Measurements from ENCODE around the gene NDUFAF3. TPM values are rescaled to one million over a fixed set of nuclear protein-coding genes. Genes with fewer than 3 reads are reported as not detected.
A peak's percentile ranks its signal among the peaks of the same experiment; 100 is the strongest.

The NDUFAF3 gene
- total RNA-seq, 2 experiments from 2014 or later = 124 to 309 TPM

DNA sequence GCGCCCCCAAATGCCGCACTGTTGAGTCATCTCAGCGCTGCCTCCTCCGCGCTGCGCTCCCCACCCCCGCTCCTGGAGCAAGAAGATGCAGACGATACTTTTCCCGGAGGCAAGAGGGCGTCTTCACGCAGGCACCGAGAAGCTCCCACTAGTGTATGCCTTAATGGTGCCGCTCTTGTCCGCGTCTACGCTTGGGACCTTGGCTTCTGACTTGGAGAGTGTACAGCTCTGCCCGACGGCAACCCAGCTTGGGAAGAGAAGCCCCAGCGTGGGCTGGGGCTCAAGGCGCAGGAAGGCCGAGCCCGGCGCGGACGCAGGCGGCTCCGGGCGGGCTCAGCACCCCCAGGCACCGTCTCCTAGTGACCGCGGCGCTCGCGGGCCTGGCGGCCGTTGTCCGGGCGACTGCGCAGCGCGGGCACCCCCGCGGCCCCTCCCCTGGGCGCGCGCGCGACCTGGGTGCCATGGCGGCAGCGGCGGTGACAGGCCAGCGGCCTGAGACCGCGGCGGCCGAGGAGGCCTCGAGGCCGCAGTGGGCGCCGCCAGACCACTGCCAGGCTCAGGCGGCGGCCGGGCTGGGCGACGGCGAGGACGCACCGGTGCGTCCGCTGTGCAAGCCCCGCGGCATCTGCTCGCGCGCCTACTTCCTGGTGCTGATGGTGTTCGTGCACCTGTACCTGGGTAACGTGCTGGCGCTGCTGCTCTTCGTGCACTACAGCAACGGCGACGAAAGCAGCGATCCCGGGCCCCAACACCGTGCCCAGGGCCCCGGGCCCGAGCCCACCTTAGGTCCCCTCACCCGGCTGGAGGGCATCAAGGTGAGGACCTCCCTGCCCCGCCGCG lies 31.9 kb upstream of the NDUFAF3 start, which contains the start of gene P4HTM:
P4HTM (plus strand) TSS at position 446 of the 840 bp plus-strand sequence; CDS start at position 462, 16 bp downstream.
- peak; percentile 70 for DNase-seq (ENCODE audit: low spot score)
- Histone ChIP-seq H3K9me3 (ENCODE audit: low read length) (no peaks in the 10 kb centered on the region), H3K27ac (ENCODE audit: low read depth, low read length, poor library complexity, severe bottlenecking) (peak within 1 kb of the TSS; percentile 46), H2AFZ (ENCODE audit: low read length) (peak within 1 kb of the TSS; percentile 83), H3K36me3 (ENCODE audit: insufficient read depth, low read length) (peaks cover 10% of the 10 kb centered on the region; the same call in 1 of the 2 replicates), H4K20me1 (ENCODE audit: insufficient read depth, low read length) (no peaks in the 10 kb centered on the region), H3K4me3 (ENCODE audit: low read depth, low read length, poor library complexity, severe bottlenecking) (peak within 1 kb of the TSS; percentile 84), H3K79me2 (ENCODE audit: insufficient read depth, low read depth, low read length) (no peaks in the 10 kb centered on the region; the same call in 1 of the 2 replicates), H3K9me2 (ENCODE audit: insufficient read depth, low read length) (no peaks in the 10 kb centered on the region), H3K4me2 (ENCODE audit: low read length) (peak within 1 kb of the TSS; percentile 97), H3K4me1 (ENCODE audit: insufficient read depth, low read length, poor library complexity, severe bottlenecking) (peaks cover 27% of the 10 kb centered on the region)
- ChIA-PET POLR2A (interaction anchor here (0.6 to 2.9 kb wide), 5 partner anchors 17 to 32 kb away, joined by 3 to 15 read pairs (median 6); partner anchors contain the start of genes NDUFAF3 and WDR6), CTCF (ENCODE audit: unreplicated experiment) (interaction anchor here (0.6 to 1.4 kb wide), 3 partner anchors 17 to 356 kb away, joined by 3 to 7 read pairs (median 3); partner anchors contain the start of gene WDR6)
- intact Hi-C loops (cut with micrococcal nuclease; ENCODE audit: unreplicated experiment) = loop anchor here (2.0 kb wide), 2 partner anchors 17 to 31 kb away; partner anchors contain the start of gene WDR6
- no peak for TF ChIP-seq EZH2phosphoT487 (IDR thresholded peaks at IDR 0.05; ENCODE audit: borderline replicate concordance, low read depth, low read length)
- TF ChIP-seq, protein P1, sequence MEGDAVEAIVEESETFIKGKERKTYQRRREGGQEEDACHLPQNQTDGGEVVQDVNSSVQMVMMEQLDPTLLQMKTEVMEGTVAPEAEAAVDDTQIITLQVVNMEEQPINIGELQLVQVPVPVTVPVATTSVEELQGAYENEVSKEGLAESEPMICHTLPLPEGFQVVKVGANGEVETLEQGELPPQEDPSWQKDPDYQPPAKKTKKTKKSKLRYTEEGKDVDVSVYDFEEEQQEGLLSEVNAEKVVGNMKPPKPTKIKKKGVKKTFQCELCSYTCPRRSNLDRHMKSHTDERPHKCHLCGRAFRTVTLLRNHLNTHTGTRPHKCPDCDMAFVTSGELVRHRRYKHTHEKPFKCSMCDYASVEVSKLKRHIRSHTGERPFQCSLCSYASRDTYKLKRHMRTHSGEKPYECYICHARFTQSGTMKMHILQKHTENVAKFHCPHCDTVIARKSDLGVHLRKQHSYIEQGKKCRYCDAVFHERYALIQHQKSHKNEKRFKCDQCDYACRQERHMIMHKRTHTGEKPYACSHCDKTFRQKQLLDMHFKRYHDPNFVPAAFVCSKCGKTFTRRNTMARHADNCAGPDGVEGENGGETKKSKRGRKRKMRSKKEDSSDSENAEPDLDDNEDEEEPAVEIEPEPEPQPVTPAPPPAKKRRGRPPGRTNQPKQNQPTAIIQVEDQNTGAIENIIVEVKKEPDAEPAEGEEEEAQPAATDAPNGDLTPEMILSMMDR (conservative IDR thresholded peaks at IDR 0.05; ENCODE audit: low read length) = peak; percentile 55
- no TSS peak for BruUV-seq (replicated peaks)

DNA sequence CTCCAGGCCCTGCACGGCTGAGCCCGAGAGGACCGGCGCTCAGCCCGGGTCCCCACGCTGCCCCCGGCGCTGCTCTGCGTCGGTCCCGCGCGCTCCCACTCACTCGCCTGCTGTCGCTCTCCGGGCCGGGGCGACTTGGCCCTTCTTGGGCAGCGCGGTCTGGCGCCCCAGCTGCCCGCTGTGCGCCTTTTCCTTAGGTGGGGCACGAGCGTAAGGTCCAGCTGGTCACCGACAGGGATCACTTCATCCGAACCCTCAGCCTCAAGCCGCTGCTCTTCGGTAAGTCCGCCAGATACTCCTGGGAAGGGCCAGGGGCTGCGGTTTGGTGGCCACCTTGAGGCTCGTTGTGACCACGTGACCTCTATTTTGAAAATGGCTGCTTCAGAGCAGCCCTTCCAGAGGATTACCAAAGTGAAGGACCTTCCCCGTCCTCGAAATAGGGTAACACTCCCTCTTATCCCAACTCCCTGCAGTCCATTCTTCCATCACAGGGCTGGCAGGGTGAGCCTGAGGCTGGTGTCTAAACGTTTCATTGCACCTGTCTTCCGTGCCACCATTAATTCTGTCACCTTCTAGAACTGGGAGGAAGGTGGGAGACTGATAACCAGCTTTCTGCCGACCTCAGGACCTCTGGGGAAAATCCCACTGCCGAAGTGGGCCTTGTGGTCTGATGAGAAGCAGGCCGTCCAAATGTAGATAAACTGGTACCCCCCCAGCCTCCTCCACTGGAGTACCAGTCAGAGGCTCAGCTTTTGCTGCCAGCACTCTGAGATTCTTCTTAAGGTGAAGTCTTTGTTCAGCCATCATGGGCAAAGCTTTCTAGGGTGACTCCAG lies 31.1 kb upstream of the NDUFAF3 start:
- Histone ChIP-seq H3K9me3 (ENCODE audit: low read length) (no peaks in the 10 kb centered on the region), H3K4me3 (ENCODE audit: low read depth, low read length, poor library complexity, severe bottlenecking) (peak overlapping the region; percentile 84), H3K79me2 (ENCODE audit: insufficient read depth, low read depth, low read length) (no peaks in the 10 kb centered on the region; the same call in 1 of the 2 replicates), H3K4me1 (ENCODE audit: insufficient read depth, low read length, poor library complexity, severe bottlenecking) (peaks cover 27% of the 10 kb centered on the region), H3K9me2 (ENCODE audit: insufficient read depth, low read length) (no peaks in the 10 kb centered on the region), H2AFZ (ENCODE audit: low read length) (peak overlapping the region; percentile 83), H3K36me3 (ENCODE audit: insufficient read depth, low read length) (peaks cover 1% of the 10 kb centered on the region; the same call in 1 of the 2 replicates), H3K4me2 (ENCODE audit: low read length) (peak overlapping the region; percentile 97), H4K20me1 (ENCODE audit: insufficient read depth, low read length) (no peaks in the 10 kb centered on the region), H3K27ac (ENCODE audit: low read depth, low read length, poor library complexity, severe bottlenecking) (peak overlapping the region; percentile 46)
- intact Hi-C loops (cut with micrococcal nuclease; ENCODE audit: unreplicated experiment) = loop anchor here (2.0 kb wide), 1 partner anchor 16 kb away; the partner anchor contains the start of gene WDR6
- DNase-seq (ENCODE audit: low spot score) = peak; percentile 37
- ChIA-PET CTCF (ENCODE audit: unreplicated experiment) (interaction anchor here (1.1 kb wide), 1 partner anchor 16 kb away, joined by 9 read pairs; the partner anchor contains the start of gene WDR6), POLR2A (interaction anchor here (0.6 to 2.0 kb wide), 6 partner anchors 16 to 151 kb away, joined by 3 to 7 read pairs (median 4); partner anchors contain the start of genes DALRD3, NDUFAF3 and WDR6)
- no TSS peak for BruUV-seq (replicated peaks)
- no peak for TF ChIP-seq EZH2phosphoT487 (IDR thresholded peaks at IDR 0.05; ENCODE audit: borderline replicate concordance, low read depth, low read length)
- TF ChIP-seq, protein P1 (conservative IDR thresholded peaks at IDR 0.05; ENCODE audit: low read length) = no peak
